H1 (cell line): ENCODE data around the gene LRRC26. TPM values are rescaled to one million over a fixed set of nuclear protein-coding genes. Genes with fewer than 3 reads are reported as not detected.

Experiments used
- CTCF ChIA-PET: fragments of 300-600 bp; sonication (Branson Sonifier 250); formaldehyde crosslinking; loops from one replicate; lab custom pipeline; 2021; ENCODE audit not compliant: partially characterized antibody; lab: Charles Lee
- POLR2A ChIA-PET: fragments of 300-600 bp; sonication (Branson Sonifier 250); formaldehyde crosslinking; loops from one replicate; lab custom pipeline; 2021; ENCODE audit warnings: inconsistent platforms; ENCODE audit not compliant: partially characterized antibody; lab: Charles Lee
- DNase-seq, 2 experiments: peaks; one replicate each; pipeline versions ENCODE4 v3.0.0 to v3.0.0-alpha.2; 2010 to 2022; ENCODE audit warnings: low spot score in 2 of 2, low read depth in 1 of 2, mixed read lengths in 1 of 2
- FAIRE-seq: peaks from 2 replicates; lab custom pipeline; 2011; peaks lifted over from hg19 to GRCh38; lab: Jason Lieb, UNC
- H2AFZ ChIP-seq: 2 replicates; pipeline ENCODE4 v1.8.1; 2012; ENCODE audit warnings: low read length, inconsistent platforms
- H2AK5ac ChIP-seq: 2 replicates; pipeline ENCODE4 v1.6.1; 2013; ENCODE audit warnings: low read depth, low read length
- H2BK120ac ChIP-seq: replicated peaks from 2 replicates; pipeline ENCODE3; 2013; ENCODE audit warnings: low read depth, low read length, inconsistent platforms
- H2BK12ac ChIP-seq: 2 replicates; pipeline ENCODE4 v1.6.1; 2013; ENCODE audit warnings: low read depth, low read length
- H2BK15ac ChIP-seq: 2 replicates; pipeline ENCODE4 v1.6.1; 2013; ENCODE audit warnings: low read length
- H2BK20ac ChIP-seq: 2 replicates; pipeline ENCODE4 v1.6.1; 2013; ENCODE audit warnings: low read length
- H2BK5ac ChIP-seq: 2 replicates; pipeline ENCODE4 v1.6.1; 2013; ENCODE audit warnings: low read depth, low read length
- H3K14ac ChIP-seq: 2 replicates; pipeline ENCODE4 v1.6.1; 2013; ENCODE audit warnings: inconsistent platforms; ENCODE audit not compliant: insufficient read length
- H3K18ac ChIP-seq: 2 replicates; pipeline ENCODE4 v1.6.1; 2013; ENCODE audit warnings: low read length; ENCODE audit errors: extremely low read depth
- H3K23ac ChIP-seq: 2 replicates; pipeline ENCODE4 v1.6.1; 2013; ENCODE audit warnings: inconsistent platforms; ENCODE audit not compliant: insufficient read length
- H3K23me2 ChIP-seq: 2 replicates; pipeline ENCODE4 v1.6.1; 2013; ENCODE audit warnings: low read depth, low read length
- H3K27ac ChIP-seq: 2 replicates; pipeline ENCODE4 v1.6.1; 2011; ENCODE audit warnings: low read depth, low read length, inconsistent platforms
- H3K27me3 ChIP-seq, 4 experiments: replicated peaks in 1 of 4; 1 replicate in 1 of 4; 2 replicates in 3 of 4; pipeline versions ENCODE4 v1.6.1 to v1.8.1; 2011 to 2013; ENCODE audit warnings: low read length in 3 of 4, mild to moderate bottlenecking in 3 of 4, inconsistent platforms in 2 of 4, mixed read lengths in 2 of 4, moderate library complexity in 1 of 4; ENCODE audit not compliant: control insufficient read depth in 3 of 4, insufficient read depth in 3 of 4; ENCODE audit errors: extremely low read depth in 1 of 4
- H3K36me3 ChIP-seq, 4 experiments: 2 replicates each; pipeline versions ENCODE4 v1.6.1 to v1.8.1; 2011 to 2013; ENCODE audit warnings: mild to moderate bottlenecking in 4 of 4, low read length in 3 of 4, moderate library complexity in 2 of 4, control low read depth in 1 of 4, inconsistent platforms in 1 of 4; ENCODE audit not compliant: insufficient read depth in 4 of 4, control insufficient read depth in 2 of 4
- H3K4ac ChIP-seq: replicated peaks from 2 replicates; pipeline ENCODE3; 2013; ENCODE audit warnings: low read length, low read depth, mixed read lengths, inconsistent platforms; ENCODE audit not compliant: insufficient read length
- H3K4me1 ChIP-seq, 4 experiments: replicated peaks in 1 of 4; 1 replicate in 1 of 4; 2 replicates in 3 of 4; pipeline versions ENCODE4 v1.6.1 to v1.8.1; 2011 to 2013; ENCODE audit warnings: low read length in 3 of 4, inconsistent platforms in 2 of 4, mixed read lengths in 1 of 4; ENCODE audit not compliant: insufficient read depth in 4 of 4, control insufficient read depth in 3 of 4
- H3K4me2 ChIP-seq, 2 experiments: 2 replicates each; pipeline versions ENCODE4 v1.6.1 to v1.8.1; 2011 to 2013; ENCODE audit warnings: low read depth in 2 of 2, low read length in 2 of 2, control low read depth in 1 of 2, inconsistent platforms in 1 of 2, mild to moderate bottlenecking in 1 of 2; ENCODE audit not compliant: insufficient read depth in 1 of 2
- H3K4me3 ChIP-seq, 4 experiments: fragments of 200-600, 300-600 bp in 1 of 4; sonication (generic), shearing (Covaris generic), sonication (Bioruptor Twin) in 1 of 4; 2 replicates each; pipeline versions ENCODE4 v1.5.1 to v1.8.1; 2011 to 2016; ENCODE audit warnings: low read length in 4 of 4, low read depth in 3 of 4, control low read depth in 2 of 4, inconsistent platforms in 2 of 4, mild to moderate bottlenecking in 2 of 4, mixed read lengths in 1 of 4, moderate library complexity in 1 of 4; ENCODE audit not compliant: insufficient read depth in 2 of 4; ENCODE audit errors: extremely low read depth in 1 of 4
- H3K56ac ChIP-seq: replicated peaks from 2 replicates; pipeline ENCODE3; 2013; ENCODE audit warnings: low read depth, mild to moderate bottlenecking, mixed read lengths, low read length, inconsistent platforms; ENCODE audit not compliant: insufficient read length
- H3K79me1 ChIP-seq: 2 replicates; pipeline ENCODE4 v1.6.1; 2013; ENCODE audit warnings: low read depth, low read length, control low read depth
- H3K79me2 ChIP-seq, 2 experiments: 2 replicates each; pipeline versions ENCODE4 v1.6.1 to v1.8.1; 2012 to 2013; ENCODE audit warnings: low read length in 2 of 2, mild to moderate bottlenecking in 2 of 2, inconsistent platforms in 1 of 2; ENCODE audit not compliant: insufficient read depth in 2 of 2, control insufficient read depth in 1 of 2
- H3K9ac ChIP-seq, 4 experiments: replicated peaks in 1 of 4; 1 replicate in 1 of 4; 2 replicates in 3 of 4; pipeline versions ENCODE4 v1.6.1 to v1.8.1; 2011 to 2013; ENCODE audit warnings: low read depth in 3 of 4, low read length in 3 of 4, control low read depth in 2 of 4, mild to moderate bottlenecking in 2 of 4, moderate library complexity in 2 of 4, inconsistent platforms in 1 of 4; ENCODE audit errors: extremely low read depth in 1 of 4
- H3K9me3 ChIP-seq, 2 experiments: 2 replicates each; pipeline versions ENCODE4 v1.6.1 to v1.8.1; 2012 to 2013; ENCODE audit warnings: mild to moderate bottlenecking in 2 of 2, moderate library complexity in 2 of 2, control low read depth in 1 of 2, inconsistent platforms in 1 of 2, low read depth in 1 of 2, low read length in 1 of 2, mixed read lengths in 1 of 2; ENCODE audit not compliant: insufficient read depth in 2 of 2
- H4K20me1 ChIP-seq, 2 experiments: replicated peaks in 1 of 2; 2 replicates each; pipeline versions ENCODE3 to v1.8.1; 2011 to 2013; ENCODE audit warnings: inconsistent platforms in 2 of 2, low read length in 2 of 2, mild to moderate bottlenecking in 1 of 2; ENCODE audit not compliant: insufficient read depth in 2 of 2, control insufficient read depth in 1 of 2
- H4K5ac ChIP-seq: 2 replicates; pipeline ENCODE4 v1.6.1; 2013; ENCODE audit warnings: low read length, low read depth, mixed read lengths, inconsistent platforms; ENCODE audit not compliant: insufficient read length
- H4K8ac ChIP-seq: 2 replicates; pipeline ENCODE4 v1.8.0; 2013; ENCODE audit warnings: mild to moderate bottlenecking, moderate library complexity, low read length, inconsistent platforms; ENCODE audit not compliant: insufficient read depth; ENCODE audit errors: extremely low read depth
- H4K91ac ChIP-seq: replicated peaks from 2 replicates; pipeline ENCODE3; 2013; ENCODE audit warnings: low read length, mixed read lengths, inconsistent platforms; ENCODE audit not compliant: insufficient read length
- CTCF ChIP-seq, 3 experiments: IDR thresholded peaks; 1 replicate in 2 of 3; 2 replicates in 1 of 3; pipeline versions ENCODE4 v1.5.1 to v1.6.1; 2011; ENCODE audit warnings: low read length in 3 of 3, mild to moderate bottlenecking in 3 of 3, inconsistent platforms in 2 of 3, low read depth in 1 of 3, moderate library complexity in 1 of 3; ENCODE audit not compliant: insufficient read depth in 1 of 3; ENCODE audit errors: control extremely low read depth in 1 of 3
- EZH2 ChIP-seq: fragments of 200-600 bp; sonication (generic); IDR thresholded peaks from 2 replicates; pipeline ENCODE4 v1.7.1; 2012; ENCODE audit warnings: low read depth, mild to moderate bottlenecking, moderate library complexity, low read length, inconsistent platforms; ENCODE audit not compliant: severe bottlenecking
- RAD21 ChIP-seq, 2 experiments: IDR thresholded peaks in 1 of 2; conservative IDR thresholded peaks in 1 of 2; 2 replicates each; pipeline ENCODE4 v1.6.1; 2011; ENCODE audit warnings: low read depth in 2 of 2, low read length in 2 of 2, improper control_type of control experiment in 1 of 2, inconsistent platforms in 1 of 2, mild to moderate bottlenecking in 1 of 2, moderate library complexity in 1 of 2
- WGBS, 2 experiments: shearing (Covaris generic) in 1 of 2; methylation state at CpG; one replicate each; pipeline versions ENCODE4 v1.1.6 to v1.1.7; 2013 to 2015; ENCODE audit warnings: low lambda C conversion rate in 2 of 2, mixed read lengths in 2 of 2, inconsistent platforms in 1 of 2, low coverage in 1 of 2, missing lambda C conversion rate in 1 of 2; ENCODE audit not compliant: insufficient replicate concordance in 2 of 2, insufficient coverage in 1 of 2, insufficient read length in 1 of 2; ENCODE audit errors: extremely low coverage in 1 of 2, missing lambda C conversion rate in 1 of 2; 5-methylcytosine and 5-hydroxymethylcytosine counted together
- polyA plus RNA-seq, 7 experiments: library from polyadenylated mRNA; depleted of rRNA in 3 of 7; stranded (reverse) in 5 of 7; unstranded in 2 of 7; fragments of >200 nt in 5 of 7; fragments of 200-250 nt in 2 of 7; gene quantifications; 1 replicate in 5 of 7; 2 replicates in 1 of 7; 4 replicates in 1 of 7; pipeline versions ENCODE4 v1.2.1 to v1.2.3, GENCODE V29; 2011 to 2013; ENCODE audit warnings: missing spikeins in 2 of 7, mixed read lengths in 2 of 7
- total RNA-seq: library from RNA; stranded (reverse); fragmentation: NEBNext Ultra II Directional; extraction: Animal tissue kit (Norgen Biotek cat#: 25700); gene quantifications from 2 replicates; pipeline ENCODE4 v1.2.1, GENCODE V29; 2021

The LRRC26 gene
- total and polyA plus RNA-seq, 2 of the 8 experiments (the other 6 are each of a cell fraction or from before 2014, with no cell fraction given), result 0.34 to 0.85 TPM

- Histone ChIP-seq H4K5ac (no peak overlapping the region), H3K9me3 (no peaks in the 10 kb centered on the region), H2AFZ (no peak overlapping the region), H2BK12ac (no peak overlapping the region), H3K56ac (no peak overlapping the region), H2BK20ac (no peak overlapping the region), H3K4me2 (peak overlapping the region in 1 of 2 experiments; percentile 30; a peak in 1 of 4 replicates), H3K27me3 (peaks cover 7 to 27% (median 22%) of the 10 kb centered on the region in 4 experiments), H3K18ac (no peak overlapping the region), H3K23me2 (no peaks in the 10 kb centered on the region; the same call in 1 of the 2 replicates), H2BK5ac (no peak overlapping the region), H4K20me1 (peaks cover 2 to 17% of the 10 kb centered on the region in 2 experiments), H3K27ac (no peak overlapping the region), H3K14ac (no peak overlapping the region), H3K4me3 (peak overlapping the region in 1 of 4 experiments; percentile 27; a peak in 1 of 8 replicates), H4K8ac (no peak overlapping the region), H2BK120ac (no peak overlapping the region), H3K23ac (no peak overlapping the region), H3K79me1 (no peaks in the 10 kb centered on the region), H2BK15ac (no peak overlapping the region), H3K4me1 (peaks cover 0 to 15% (median 10%) of the 10 kb centered on the region in 4 experiments; a peak in 6 of 7 replicates), H2AK5ac (no peak overlapping the region), H3K9ac (no peak overlapping the region), H3K4ac (no peak overlapping the region), H3K79me2 (no peaks in the 10 kb centered on the region), H4K91ac (no peak overlapping the region), H3K36me3 (peaks cover 0 to 1% (median 0%) of the 10 kb centered on the region in 4 experiments; a peak in 1 of 8 replicates)
- DNase-seq, result peak in 1 of 2 experiments; percentile 67
- POLR2A ChIA-PET, result interaction anchor here (0.7 to 3.7 kb wide), 20 partner anchors 8 to 105 kb away, joined by 3 to 15 read pairs (median 4); partner anchors contain the start of genes MAN1B1, NDOR1, SSNA1 and TMEM203
- CTCF ChIA-PET, result interaction anchor here (0.6 to 3.9 kb wide), 30 partner anchors 8 to 179 kb away, joined by 3 to 47 read pairs (median 4); partner anchors contain the start of genes ABCA2, ANAPC2, CLIC3 and GRIN1
- 65% methylated on average over 15 of the region's 34 CpGs; no CpG with 5 or more reads in 1 of the 2 experiments for WGBS, 2 experiments
- no peak for FAIRE-seq
- TF ChIP-seq RAD21 (IDR thresholded peaks at IDR 0.05 in 1 of 2, conservative IDR thresholded peaks at IDR 0.05 in 1 of 2; ENCODE audit: low read depth in 2 of 2, low read length in 2 of 2), result peak in 1 of 2 experiments; percentile 8; a peak in 1 of 4 replicates
- no peak for TF ChIP-seq EZH2
- TF ChIP-seq CTCF (IDR thresholded peaks at IDR 0.05; ENCODE audit: control extremely low read depth in 1 of 3, insufficient read depth in 1 of 3, low read depth in 1 of 3, low read length in 3 of 3), result peak in 1 of 3 experiments; percentile 34; a peak in 1 of 4 replicates
Measured at GRCh38 chr9:137174722-137175293, 5.0 kb upstream of the LRRC26 start.
